ENCODE results near the gene SPDYE3.
"Not testable (repeated sequence)": the region's sequence is repeated elsewhere in the genome, so short reads cannot be mapped to it uniquely, and the experiment has no call there.

- TF ChIP-seq CTCF (IDR thresholded peaks at IDR 0.05); ZFX (IDR thresholded peaks at IDR 0.05; ENCODE audit: borderline replicate concordance): not testable (repeated sequence)
Measured at GRCh38 chr7:100365998-100366367, 58.5 kb downstream of the SPDYE3 start.

All from 22Rv1 (cell line).